KMS-11 (cell line): ENCODE measurements around the gene ZNF630.
"Not testable (repeated sequence)": the region's sequence is repeated elsewhere in the genome, so short reads cannot be mapped to it uniquely, and the experiment has no call there.

Experiments
- H2AFZ ChIP-seq: fragments of 200-600 bp; sonication (generic); 2 replicates; pipeline ENCODE4 v1.6.1; 2016; ENCODE audit warnings: antibody characterized with exemption, mixed run types, low read depth
- H3K27ac ChIP-seq: fragments of 200-600 bp; sonication (generic); 2 replicates; pipeline ENCODE4 v1.6.1; 2016; ENCODE audit warnings: mild to moderate bottlenecking, mixed run types
- H3K27me3 ChIP-seq: fragments of 200-600 bp; sonication (generic); 2 replicates; pipeline ENCODE4 v1.6.1; 2017; ENCODE audit warnings: mild to moderate bottlenecking, low read depth, mixed run types, moderate library complexity; ENCODE audit not compliant: insufficient read depth
- H3K36me3 ChIP-seq: fragments of 200-600 bp; sonication (generic); 2 replicates; pipeline ENCODE4 v1.6.1; 2017; ENCODE audit warnings: mild to moderate bottlenecking, mixed run types; ENCODE audit not compliant: insufficient read depth
- H3K4me1 ChIP-seq: fragments of 200-600 bp; sonication (generic); 2 replicates; pipeline ENCODE4 v1.6.1; 2016; ENCODE audit warnings: mild to moderate bottlenecking, low read depth, mixed run types; ENCODE audit not compliant: poor library complexity, severe bottlenecking
- H3K4me2 ChIP-seq: fragments of 200-600 bp; sonication (generic); 2 replicates; pipeline ENCODE4 v1.7.0; 2016; ENCODE audit warnings: mild to moderate bottlenecking, mixed run types
- H3K4me3 ChIP-seq: fragments of 200-600 bp; sonication (generic); IDR thresholded peaks from 2 replicates; pipeline ENCODE4 v1.6.1; 2017; ENCODE audit warnings: low read depth, low read length, mixed read lengths; ENCODE audit not compliant: insufficient read depth
- H3K79me2 ChIP-seq: fragments of 200-600 bp; sonication (generic); 2 replicates; pipeline ENCODE4 v1.6.1; 2016; ENCODE audit warnings: low read depth, mixed run types; ENCODE audit not compliant: insufficient read depth
- H3K9ac ChIP-seq: fragments of 200-600 bp; sonication (generic); 2 replicates; pipeline ENCODE4 v1.6.1; 2016; ENCODE audit warnings: mild to moderate bottlenecking, mixed run types
- H4K20me1 ChIP-seq: fragments of 200-600 bp; sonication (generic); 2 replicates; pipeline ENCODE4 v1.6.1; 2016; ENCODE audit warnings: mild to moderate bottlenecking, mixed run types; ENCODE audit not compliant: insufficient read depth
- TF ChIP-seq, protein P1 (sequence below): fragments of 200-600 bp; sonication (generic); conservative IDR thresholded peaks from 2 replicates; pipeline ENCODE4 v1.6.1; 2017; ENCODE audit warnings: low read depth, mild to moderate bottlenecking, antibody characterized with exemption, low read length, moderate library complexity, mixed read lengths

ZNF630 gene

DNA sequence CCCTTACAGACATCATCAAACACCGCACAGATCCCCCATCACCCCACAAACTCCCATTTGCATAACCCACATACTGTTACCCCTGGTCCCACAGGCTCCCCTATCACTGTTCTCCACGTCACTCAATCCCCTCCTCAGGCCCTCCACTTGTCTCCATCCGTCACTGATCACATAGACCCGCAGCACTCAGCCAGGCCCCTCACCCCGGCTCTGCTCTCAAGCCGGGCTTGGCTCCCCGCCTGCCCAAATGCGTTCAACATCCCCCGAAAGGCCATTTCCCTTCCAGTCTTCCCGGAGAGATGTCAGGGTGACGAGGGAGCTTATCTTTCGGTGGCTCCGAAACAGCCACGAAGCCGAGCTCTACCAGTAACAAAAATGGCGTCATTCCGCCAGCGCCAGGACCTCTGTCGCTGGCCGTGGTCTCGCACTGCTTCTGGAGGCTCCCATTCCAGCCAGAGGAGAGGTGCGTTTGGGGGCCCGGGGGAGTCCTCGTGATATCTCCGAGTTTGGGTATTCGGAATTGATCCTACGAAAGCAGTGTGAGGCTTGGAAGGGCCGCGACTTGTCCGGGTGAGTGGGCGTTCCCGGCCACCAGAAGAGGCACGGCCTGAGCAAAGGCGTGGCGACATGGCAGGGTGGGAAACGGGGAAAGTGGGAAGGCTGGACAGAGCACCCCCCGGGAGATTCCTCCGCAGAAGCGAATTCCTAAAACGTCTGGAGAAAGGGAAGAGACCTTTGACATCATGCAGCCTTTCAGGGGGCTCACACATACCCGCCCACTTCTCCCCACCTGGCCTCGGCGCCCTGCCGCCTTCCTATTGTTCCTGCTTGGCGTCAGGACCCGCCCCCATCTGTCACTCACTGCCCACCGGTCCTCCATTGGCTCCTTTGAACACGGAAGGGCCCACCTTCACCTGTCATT is at the start of gene ZNF630:
TSS of gene ZNF630 (minus strand) at position 577 of the 922 bp plus-strand sequence. CDS start 4,754 bp downstream, outside the sequence.
- H3K27me3 ChIP-seq = no peaks in the 10 kb centered on the region
- H3K27ac ChIP-seq = no peak within 1 kb of the TSS
- no peak within 1 kb of the TSS for H2AFZ ChIP-seq
- H3K9ac ChIP-seq = no peak within 1 kb of the TSS
- no peaks in the 10 kb centered on the region for H3K4me1 ChIP-seq
- H3K79me2 ChIP-seq = no peaks in the 10 kb centered on the region
- H3K4me2 ChIP-seq = no peak within 1 kb of the TSS
- H3K36me3 ChIP-seq = no peaks in the 10 kb centered on the region
- no peaks in the 10 kb centered on the region for H4K20me1 ChIP-seq
- TF ChIP-seq, protein P1, sequence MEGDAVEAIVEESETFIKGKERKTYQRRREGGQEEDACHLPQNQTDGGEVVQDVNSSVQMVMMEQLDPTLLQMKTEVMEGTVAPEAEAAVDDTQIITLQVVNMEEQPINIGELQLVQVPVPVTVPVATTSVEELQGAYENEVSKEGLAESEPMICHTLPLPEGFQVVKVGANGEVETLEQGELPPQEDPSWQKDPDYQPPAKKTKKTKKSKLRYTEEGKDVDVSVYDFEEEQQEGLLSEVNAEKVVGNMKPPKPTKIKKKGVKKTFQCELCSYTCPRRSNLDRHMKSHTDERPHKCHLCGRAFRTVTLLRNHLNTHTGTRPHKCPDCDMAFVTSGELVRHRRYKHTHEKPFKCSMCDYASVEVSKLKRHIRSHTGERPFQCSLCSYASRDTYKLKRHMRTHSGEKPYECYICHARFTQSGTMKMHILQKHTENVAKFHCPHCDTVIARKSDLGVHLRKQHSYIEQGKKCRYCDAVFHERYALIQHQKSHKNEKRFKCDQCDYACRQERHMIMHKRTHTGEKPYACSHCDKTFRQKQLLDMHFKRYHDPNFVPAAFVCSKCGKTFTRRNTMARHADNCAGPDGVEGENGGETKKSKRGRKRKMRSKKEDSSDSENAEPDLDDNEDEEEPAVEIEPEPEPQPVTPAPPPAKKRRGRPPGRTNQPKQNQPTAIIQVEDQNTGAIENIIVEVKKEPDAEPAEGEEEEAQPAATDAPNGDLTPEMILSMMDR = no peak
- no peak within 1 kb of the TSS for H3K4me3 ChIP-seq

DNA sequence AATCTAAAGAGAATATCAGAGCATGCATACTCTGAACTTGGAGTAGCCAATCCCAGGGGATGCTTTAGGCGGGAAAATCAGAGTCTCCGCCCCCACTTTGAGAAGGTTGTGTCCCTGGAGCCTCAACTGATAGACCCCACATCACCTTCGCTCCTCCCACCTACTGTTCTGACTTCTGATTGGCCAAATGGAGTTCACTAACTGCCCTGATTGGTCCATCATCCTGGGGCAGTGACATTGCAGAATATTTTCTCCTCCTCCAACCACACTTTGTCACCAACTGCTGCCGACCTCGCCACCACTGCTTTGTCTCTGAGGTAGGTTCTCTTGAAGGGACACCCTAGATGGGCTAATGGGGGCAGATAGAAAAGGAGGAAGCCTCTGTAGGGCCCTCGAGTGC is 36.3 kb upstream of the ZNF630 start:
- no peaks in the 10 kb centered on the region for H3K4me1 ChIP-seq
- H3K4me3 ChIP-seq = no peak overlapping the region
- H3K4me2 ChIP-seq = no peak overlapping the region
- H3K27ac ChIP-seq = no peak overlapping the region
- no peaks in the 10 kb centered on the region for H3K79me2 ChIP-seq
- H3K9ac ChIP-seq = no peak overlapping the region
- H3K36me3 ChIP-seq = no peaks in the 10 kb centered on the region
- H2AFZ ChIP-seq = no peak overlapping the region
- TF ChIP-seq, protein P1 = no peak
- H3K27me3 ChIP-seq = no peaks in the 10 kb centered on the region
- no peaks in the 10 kb centered on the region for H4K20me1 ChIP-seq

DNA sequence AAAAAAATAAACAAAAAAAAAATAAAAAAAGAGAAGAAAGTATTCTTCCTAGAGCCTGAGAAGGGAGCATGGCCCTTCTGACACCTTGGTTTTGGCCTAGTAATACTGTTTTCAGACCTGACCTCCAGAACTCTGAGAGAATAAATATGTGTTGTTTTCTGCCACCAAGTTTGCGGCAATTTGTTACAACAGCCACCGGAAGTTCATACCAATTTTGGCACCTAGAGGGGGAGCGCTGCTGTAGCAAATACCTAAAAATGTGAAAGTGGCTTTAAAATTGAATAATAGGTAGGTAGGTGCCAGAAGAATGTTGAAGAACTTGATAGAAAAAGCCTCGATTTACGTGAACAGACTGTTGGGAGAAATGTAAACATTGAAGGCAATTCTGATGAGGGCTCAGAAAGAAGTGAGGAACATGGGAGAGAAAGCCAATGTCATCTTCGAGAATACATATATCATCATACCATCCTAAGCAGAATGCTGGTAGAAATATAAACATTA is 31.5 kb upstream of the ZNF630 start:
- no peaks in the 10 kb centered on the region for H3K4me1 ChIP-seq
- no peak overlapping the region for H3K9ac ChIP-seq
- H3K36me3 ChIP-seq = no peaks in the 10 kb centered on the region
- no peak overlapping the region for H3K4me2 ChIP-seq
- TF ChIP-seq, protein P1 = no peak
- H2AFZ ChIP-seq = no peak overlapping the region
- no peak overlapping the region for H3K27ac ChIP-seq
- H4K20me1 ChIP-seq = no peaks in the 10 kb centered on the region
- no peaks in the 10 kb centered on the region for H3K79me2 ChIP-seq
- H3K4me3 ChIP-seq = no peak overlapping the region
- no peaks in the 10 kb centered on the region for H3K27me3 ChIP-seq

DNA sequence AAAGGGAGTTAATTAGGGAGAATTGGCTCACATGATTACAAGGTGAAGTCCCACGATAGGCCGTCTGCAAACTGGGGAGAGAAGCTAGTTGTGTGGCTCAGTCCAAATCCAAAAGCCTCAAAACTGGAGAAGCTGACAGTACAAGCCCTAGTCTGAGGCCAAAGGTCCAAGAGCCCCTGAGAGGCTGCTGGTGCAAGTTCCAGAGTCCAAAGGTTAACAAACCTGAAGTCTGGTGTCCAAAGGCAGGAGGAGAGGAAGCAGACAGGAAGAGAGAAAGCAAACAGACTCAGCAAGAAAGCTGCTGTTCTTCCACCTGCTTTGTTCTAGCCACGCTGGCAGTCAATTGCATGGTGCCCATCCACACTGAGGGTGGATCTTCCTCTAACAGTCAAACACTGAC is 30.0 kb upstream of the ZNF630 start:
- Histone ChIP-seq H3K4me3 (no peak overlapping the region), H3K79me2 (no peaks in the 10 kb centered on the region), H3K4me1 (no peaks in the 10 kb centered on the region), H3K4me2 (no peak overlapping the region), H4K20me1 (no peaks in the 10 kb centered on the region), H3K9ac (no peak overlapping the region), H3K27ac (no peak overlapping the region), H3K36me3 (no peaks in the 10 kb centered on the region), H2AFZ (no peak overlapping the region), H3K27me3 (no peaks in the 10 kb centered on the region)
- TF ChIP-seq, protein P1 = no peak

DNA sequence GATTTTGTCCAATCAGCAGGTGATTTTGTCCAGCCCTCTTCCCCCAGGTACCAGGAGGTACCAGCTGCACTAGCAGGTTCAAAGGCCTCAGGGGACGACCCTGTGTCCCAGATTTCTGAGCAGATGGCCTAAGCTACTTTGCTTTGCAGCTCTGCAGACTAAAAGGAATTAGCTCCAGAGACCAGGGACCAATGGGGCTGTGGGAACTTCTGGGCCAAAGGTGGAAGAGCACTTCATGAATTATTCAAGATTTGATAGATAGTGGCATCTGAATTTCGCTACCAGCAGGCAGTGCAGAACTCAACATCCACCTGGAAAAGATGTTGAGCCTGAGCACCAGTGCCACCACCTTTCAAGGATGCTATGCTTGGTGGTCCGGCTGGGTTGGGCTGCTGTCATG is 21.1 kb upstream of the ZNF630 start:
- not testable (repeated sequence) for H3K4me2 ChIP-seq, H3K4me3 ChIP-seq, H3K9ac ChIP-seq, H3K27ac ChIP-seq, H4K20me1 ChIP-seq, H3K79me2 ChIP-seq, H3K4me1 ChIP-seq, H3K36me3 ChIP-seq, H2AFZ ChIP-seq, H3K27me3 ChIP-seq
